ENCODE measurements around the gene BRWD1. TPM values are rescaled to one million over a fixed set of nuclear protein-coding genes. Genes with fewer than 3 reads are reported as not detected.

Gene BRWD1
- polyA plus RNA-seq, 2 of the 4 experiments (the other 2 are of a cell fraction), result 6.9 to 22.2 TPM

- CTCF ChIA-PET, result no interaction called here
- FAIRE-seq, result no peak
- POLR2A ChIA-PET, result no interaction called here
Observed at GRCh38 chr21:39281853-39282252, 31.6 kb downstream of the BRWD1 start.

DNA sequence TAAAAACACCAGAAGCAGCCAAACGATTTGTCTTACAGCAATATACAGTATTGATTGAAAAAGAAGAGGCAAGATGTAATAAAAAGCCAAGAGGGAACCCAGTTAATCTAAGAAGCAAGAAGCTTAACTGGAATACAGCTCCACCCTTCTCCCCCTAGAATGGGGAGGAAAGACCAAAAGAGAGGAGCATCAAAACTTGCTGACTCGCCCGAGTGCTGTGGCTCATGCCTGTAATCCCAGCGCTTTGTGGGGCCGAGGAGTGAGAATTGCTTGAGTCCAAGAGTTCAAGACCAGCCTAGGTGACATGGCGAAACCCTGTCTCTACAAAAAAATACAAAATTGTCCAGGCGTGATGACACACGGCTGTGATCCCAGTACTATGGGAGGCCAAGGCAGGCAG is 32.2 kb downstream of the BRWD1 start:
- H3K9me3 ChIP-seq, result no peaks in the 10 kb centered on the region
- ATAC-seq, result no peak
- ChIA-PET POLR2A (no interaction called here), CTCF (no interaction called here)
- 90% methylated on average over 8 of the region's 8 CpGs for WGBS (ENCODE audit: missing lambda C conversion rate)
- no peak overlapping the region for H3K27ac ChIP-seq
- no peak for TF ChIP-seq MAFK (IDR thresholded peaks at IDR 0.05; ENCODE audit: partially characterized antibody)
- no peak for TF ChIP-seq KDM5A (IDR thresholded peaks at IDR 0.05)
- TF ChIP-seq RARB (CRISPR knock-in tag; IDR thresholded peaks at IDR 0.05), result no peak
- no peak for TF ChIP-seq CTCF (IDR thresholded peaks at IDR 0.05)
- TF ChIP-seq TFCP2L1 (CRISPR knock-in tag; IDR thresholded peaks at IDR 0.05), result no peak
- TF ChIP-seq, protein P1, sequence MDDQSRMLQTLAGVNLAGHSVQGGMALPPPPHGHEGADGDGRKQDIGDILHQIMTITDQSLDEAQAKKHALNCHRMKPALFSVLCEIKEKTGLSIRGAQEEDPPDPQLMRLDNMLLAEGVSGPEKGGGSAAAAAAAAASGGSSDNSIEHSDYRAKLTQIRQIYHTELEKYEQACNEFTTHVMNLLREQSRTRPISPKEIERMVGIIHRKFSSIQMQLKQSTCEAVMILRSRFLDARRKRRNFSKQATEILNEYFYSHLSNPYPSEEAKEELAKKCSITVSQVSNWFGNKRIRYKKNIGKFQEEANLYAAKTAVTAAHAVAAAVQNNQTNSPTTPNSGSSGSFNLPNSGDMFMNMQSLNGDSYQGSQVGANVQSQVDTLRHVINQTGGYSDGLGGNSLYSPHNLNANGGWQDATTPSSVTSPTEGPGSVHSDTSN (IDR thresholded peaks at IDR 0.05), result no peak
- no peak for TF ChIP-seq BHLHE40 (IDR thresholded peaks at IDR 0.05; ENCODE audit: low read depth, low read length)
- no peak for TF ChIP-seq FOXS1 (CRISPR knock-in tag; IDR thresholded peaks at IDR 0.05)
- no peak for TF ChIP-seq MYC (IDR thresholded peaks at IDR 0.05; ENCODE audit: borderline replicate concordance, low read length)
- no peak for TF ChIP-seq ZFP36 (IDR thresholded peaks at IDR 0.05; ENCODE audit: borderline replicate concordance, partially characterized antibody)
- TF ChIP-seq USF2 (IDR thresholded peaks at IDR 0.05), result no peak
- TF ChIP-seq, protein P2, sequence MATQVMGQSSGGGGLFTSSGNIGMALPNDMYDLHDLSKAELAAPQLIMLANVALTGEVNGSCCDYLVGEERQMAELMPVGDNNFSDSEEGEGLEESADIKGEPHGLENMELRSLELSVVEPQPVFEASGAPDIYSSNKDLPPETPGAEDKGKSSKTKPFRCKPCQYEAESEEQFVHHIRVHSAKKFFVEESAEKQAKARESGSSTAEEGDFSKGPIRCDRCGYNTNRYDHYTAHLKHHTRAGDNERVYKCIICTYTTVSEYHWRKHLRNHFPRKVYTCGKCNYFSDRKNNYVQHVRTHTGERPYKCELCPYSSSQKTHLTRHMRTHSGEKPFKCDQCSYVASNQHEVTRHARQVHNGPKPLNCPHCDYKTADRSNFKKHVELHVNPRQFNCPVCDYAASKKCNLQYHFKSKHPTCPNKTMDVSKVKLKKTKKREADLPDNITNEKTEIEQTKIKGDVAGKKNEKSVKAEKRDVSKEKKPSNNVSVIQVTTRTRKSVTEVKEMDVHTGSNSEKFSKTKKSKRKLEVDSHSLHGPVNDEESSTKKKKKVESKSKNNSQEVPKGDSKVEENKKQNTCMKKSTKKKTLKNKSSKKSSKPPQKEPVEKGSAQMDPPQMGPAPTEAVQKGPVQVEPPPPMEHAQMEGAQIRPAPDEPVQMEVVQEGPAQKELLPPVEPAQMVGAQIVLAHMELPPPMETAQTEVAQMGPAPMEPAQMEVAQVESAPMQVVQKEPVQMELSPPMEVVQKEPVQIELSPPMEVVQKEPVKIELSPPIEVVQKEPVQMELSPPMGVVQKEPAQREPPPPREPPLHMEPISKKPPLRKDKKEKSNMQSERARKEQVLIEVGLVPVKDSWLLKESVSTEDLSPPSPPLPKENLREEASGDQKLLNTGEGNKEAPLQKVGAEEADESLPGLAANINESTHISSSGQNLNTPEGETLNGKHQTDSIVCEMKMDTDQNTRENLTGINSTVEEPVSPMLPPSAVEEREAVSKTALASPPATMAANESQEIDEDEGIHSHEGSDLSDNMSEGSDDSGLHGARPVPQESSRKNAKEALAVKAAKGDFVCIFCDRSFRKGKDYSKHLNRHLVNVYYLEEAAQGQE (IDR thresholded peaks at IDR 0.05), result no peak
- TF ChIP-seq HOXB5 (CRISPR knock-in tag; IDR thresholded peaks at IDR 0.05), result no peak
- no peak for TF ChIP-seq FOSB (CRISPR knock-in tag; IDR thresholded peaks at IDR 0.05)
- TF ChIP-seq EHMT2 (IDR thresholded peaks at IDR 0.05; ENCODE audit: low read depth), result no peak
- TF ChIP-seq POLR2AphosphoS2 (conservative IDR thresholded peaks at IDR 0.05; ENCODE audit: low read length), result no peak
- no peak for TF ChIP-seq CEBPB (IDR thresholded peaks at IDR 0.05)
- no peak for TF ChIP-seq GATA3 (IDR thresholded peaks at IDR 0.05; ENCODE audit: borderline replicate concordance)
- TF ChIP-seq, protein P3, sequence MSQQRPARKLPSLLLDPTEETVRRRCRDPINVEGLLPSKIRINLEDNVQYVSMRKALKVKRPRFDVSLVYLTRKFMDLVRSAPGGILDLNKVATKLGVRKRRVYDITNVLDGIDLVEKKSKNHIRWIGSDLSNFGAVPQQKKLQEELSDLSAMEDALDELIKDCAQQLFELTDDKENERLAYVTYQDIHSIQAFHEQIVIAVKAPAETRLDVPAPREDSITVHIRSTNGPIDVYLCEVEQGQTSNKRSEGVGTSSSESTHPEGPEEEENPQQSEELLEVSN (IDR thresholded peaks at IDR 0.05; ENCODE audit: borderline replicate concordance, low read depth), result no peak
- TF ChIP-seq ELK1 (IDR thresholded peaks at IDR 0.05; ENCODE audit: low read depth, low read length), result no peak
- DNase-seq (ENCODE audit: low read depth in 1 of 2, low spot score in 1 of 2), result no peak
- no peak overlapping the region for H3K4me3 ChIP-seq
- no peak overlapping the region for H3K4me2 ChIP-seq
- no peak for FAIRE-seq
- no peaks in the 10 kb centered on the region for H3K4me1 ChIP-seq

More at GRCh38 chr21:39281853-39282252, 31.6 kb downstream of the BRWD1 start:
- TF ChIP-seq JUN (IDR thresholded peaks at IDR 0.05), result no peak
- TF ChIP-seq TFCP2L1 (CRISPR knock-in tag; IDR thresholded peaks at IDR 0.05), result no peak
- no peak for TF ChIP-seq RCOR1 (IDR thresholded peaks at IDR 0.05; ENCODE audit: low read depth, low read length)
- no peak for TF ChIP-seq USF2 (IDR thresholded peaks at IDR 0.05)
- no peak for TF ChIP-seq FOSB (CRISPR knock-in tag; IDR thresholded peaks at IDR 0.05)
- no peak for TF ChIP-seq EHF (CRISPR knock-in tag; IDR thresholded peaks at IDR 0.05)
- TF ChIP-seq HEYL (CRISPR knock-in tag; IDR thresholded peaks at IDR 0.05), result no peak
- TF ChIP-seq HOXB5 (CRISPR knock-in tag; IDR thresholded peaks at IDR 0.05), result no peak
- TF ChIP-seq, protein P3 (IDR thresholded peaks at IDR 0.05; ENCODE audit: borderline replicate concordance, low read depth), result no peak
- TF ChIP-seq CHD2 (IDR thresholded peaks at IDR 0.05; ENCODE audit: low read length, partially characterized antibody), result no peak
- TF ChIP-seq EHMT2 (IDR thresholded peaks at IDR 0.05; ENCODE audit: low read depth), result no peak
- TF ChIP-seq MYC (IDR thresholded peaks at IDR 0.05; ENCODE audit: borderline replicate concordance, low read length), result no peak
- Histone ChIP-seq H3K9me3 (no peaks in the 10 kb centered on the region), H3K4me2 (no peak overlapping the region), H3K4me1 (no peaks in the 10 kb centered on the region), H3K27ac (no peak overlapping the region), H3K4me3 (no peak overlapping the region)
- no peak for DNase-seq (ENCODE audit: low read depth in 1 of 2, low spot score in 1 of 2)
- WGBS (ENCODE audit: missing lambda C conversion rate), result 82% methylated on average over 6 of the region's 6 CpGs
- ATAC-seq, result no peak

Measured in A549 (cell line).